ENCODE data around the gene ITPR3. TPM values are rescaled to one million over a fixed set of nuclear protein-coding genes. Genes with fewer than 3 reads are reported as not detected.

The ITPR3 gene
- total RNA-seq, 1 donor from 2014 or later, result 6.4 TPM

- peaks cover 13% of the 10 kb centered on the region for H3K27me3 Mint-ChIP-seq (ENCODE audit: low read depth)
- H3K4me3 Mint-ChIP-seq, result no peak overlapping the region
- no peaks in the 10 kb centered on the region for H3K9me3 Mint-ChIP-seq
- H3K27ac Mint-ChIP-seq, result no peak overlapping the region
- no peak for TF ChIP-seq CTCF (IDR thresholded peaks at IDR 0.05; ENCODE audit: unreplicated experiment)
- peaks cover 21% of the 10 kb centered on the region for H3K4me1 Mint-ChIP-seq
- DNase-seq (ENCODE audit: low spot score in 2 of 2, unreplicated experiment in 2 of 2), result no peak
- no peaks in the 10 kb centered on the region for H3K36me3 Mint-ChIP-seq
Observed at GRCh38 chr6:33588894-33589293, 32.2 kb upstream of the ITPR3 start.

- TF ChIP-seq CTCF (IDR thresholded peaks at IDR 0.05; ENCODE audit: unreplicated experiment), result no peak
- Mint-ChIP-seq H3K27me3 (ENCODE audit: low read depth) (peaks cover 13% of the 10 kb centered on the region), H3K4me3 (no peak overlapping the region), H3K4me1 (peaks cover 21% of the 10 kb centered on the region), H3K36me3 (no peaks in the 10 kb centered on the region), H3K27ac (no peak overlapping the region), H3K9me3 (no peaks in the 10 kb centered on the region)
- DNase-seq (ENCODE audit: low spot score in 2 of 2, unreplicated experiment in 2 of 2), result no peak
Observed at GRCh38 chr6:33589392-33589730, 31.8 kb upstream of the ITPR3 start.

- H3K4me1 Mint-ChIP-seq, result peaks cover 21% of the 10 kb centered on the region
- H3K9me3 Mint-ChIP-seq, result no peaks in the 10 kb centered on the region
- H3K4me3 Mint-ChIP-seq, result no peak overlapping the region
- H3K36me3 Mint-ChIP-seq, result no peaks in the 10 kb centered on the region
- no peak overlapping the region for H3K27ac Mint-ChIP-seq
- H3K27me3 Mint-ChIP-seq (ENCODE audit: low read depth), result peaks cover 13% of the 10 kb centered on the region
- DNase-seq (ENCODE audit: low spot score in 2 of 2, unreplicated experiment in 2 of 2), result peak in 1 of 2 experiments; percentile 60
- peak; percentile 43 for TF ChIP-seq CTCF (IDR thresholded peaks at IDR 0.05; ENCODE audit: unreplicated experiment)
Observed at GRCh38 chr6:33589731-33590530, 31.2 kb upstream of the ITPR3 start.

- Mint-ChIP-seq H3K27me3 (ENCODE audit: low read depth) (peaks cover 13% of the 10 kb centered on the region), H3K4me3 (no peak overlapping the region), H3K4me1 (peaks cover 21% of the 10 kb centered on the region), H3K27ac (no peak overlapping the region), H3K9me3 (no peaks in the 10 kb centered on the region), H3K36me3 (no peaks in the 10 kb centered on the region)
- DNase-seq (ENCODE audit: low spot score in 2 of 2, unreplicated experiment in 2 of 2), result no peak
- no peak for TF ChIP-seq CTCF (IDR thresholded peaks at IDR 0.05; ENCODE audit: unreplicated experiment)
Observed at GRCh38 chr6:33590531-33591198, 30.5 kb upstream of the ITPR3 start.

GRCh38 chr6:33591424-33592032 lies 29.6 kb upstream of the ITPR3 start:
- H3K9me3 Mint-ChIP-seq, result no peaks in the 10 kb centered on the region
- TF ChIP-seq CTCF (IDR thresholded peaks at IDR 0.05; ENCODE audit: unreplicated experiment), result no peak
- H3K27me3 Mint-ChIP-seq (ENCODE audit: low read depth), result peaks cover 13% of the 10 kb centered on the region
- H3K4me1 Mint-ChIP-seq, result peaks cover 21% of the 10 kb centered on the region
- no peak overlapping the region for H3K4me3 Mint-ChIP-seq
- no peak overlapping the region for H3K27ac Mint-ChIP-seq
- H3K36me3 Mint-ChIP-seq, result no peaks in the 10 kb centered on the region
- no peak for DNase-seq (ENCODE audit: low spot score in 2 of 2, unreplicated experiment in 2 of 2)
